GM21723 (cell line): ENCODE results near the gene OR1F1.
"Not testable (repeated sequence)": the region's sequence is repeated elsewhere in the genome, so short reads cannot be mapped to it uniquely, and the experiment has no call there.

Source experiments
- ATAC-seq: cut with Tn5 transposase; IDR thresholded peaks from one replicate; pipeline ENCODE4 v1.9.1; 2021; ENCODE audit warnings: mild to moderate bottlenecking, moderate library complexity; ENCODE audit not compliant: unreplicated experiment

The OR1F1 gene

GRCh38 chr16:3195975-3196374 is 8.0 kb downstream of the OR1F1 start:
- no peak for ATAC-seq

GRCh38 chr16:3197694-3198333 is 9.8 kb downstream of the OR1F1 start:
- ATAC-seq = not testable (repeated sequence)

GRCh38 chr16:3198334-3199072 is 10.5 kb downstream of the OR1F1 start:
- ATAC-seq = no peak

- ATAC-seq = no peak
These were observed 15.0 kb downstream of the OR1F1 start for GRCh38 chr16:3202903-3203539.

GRCh38 chr16:3205939-3206338 is 17.9 kb downstream of the OR1F1 start:
- not testable (repeated sequence) for ATAC-seq

GRCh38 chr16:3207086-3207953 is 19.3 kb downstream of the OR1F1 start:
- ATAC-seq = no peak

GRCh38 chr16:3212006-3212405 is 24.0 kb downstream of the OR1F1 start:
- ATAC-seq = no peak

- ATAC-seq = no peak
These were observed 24.6 kb downstream of the OR1F1 start for GRCh38 chr16:3212567-3212966.

GRCh38 chr16:3214904-3215600 is 27.0 kb downstream of the OR1F1 start:
- ATAC-seq = no peak

- ATAC-seq = no peak
These were observed 27.7 kb downstream of the OR1F1 start for GRCh38 chr16:3215601-3216262.

GRCh38 chr16:3216263-3216640 is 28.2 kb downstream of the OR1F1 start:
- no peak for ATAC-seq

- no peak for ATAC-seq
These were observed 32.8 kb downstream of the OR1F1 start for GRCh38 chr16:3220839-3221238.

- no peak for ATAC-seq
These were observed 36.0 kb downstream of the OR1F1 start for GRCh38 chr16:3223913-3224515.

- ATAC-seq = no peak
These were observed 46.5 kb downstream of the OR1F1 start for GRCh38 chr16:3234543-3234856.

- ATAC-seq = peak; percentile 90
These were observed 47.0 kb downstream of the OR1F1 start, which contains the start of gene ZNF200 for GRCh38 chr16:3234857-3235561. ZNF200 (minus strand) TSS chr16:3235158; CDS start chr16:3233755, 1,403 bp downstream.

- no peak for ATAC-seq
These were observed 48.1 kb downstream of the OR1F1 start for GRCh38 chr16:3235856-3236669.

- ATAC-seq = no peak
These were observed 53.8 kb downstream of the OR1F1 start for GRCh38 chr16:3241761-3242160.

GRCh38 chr16:3242709-3243108 is 54.7 kb downstream of the OR1F1 start:
- ATAC-seq = no peak
